A172 (cell line): Measurements from ENCODE around the gene CBFB. TPM values are rescaled to one million over a fixed set of nuclear protein-coding genes. Genes with fewer than 3 reads are reported as not detected.
"Not testable (repeated sequence)": the region's sequence is repeated elsewhere in the genome, so short reads cannot be mapped to it uniquely, and the experiment has no call there.

Source experiments
- DNase-seq: peaks from one replicate; pipeline ENCODE4 v3.0.0-alpha.2; 2015; ENCODE audit warnings: low spot score
- total RNA-seq: library from RNA; depleted of rRNA; stranded (reverse); fragments of >200 nt; shearing (Covaris generic); gene quantifications from 2 replicates; pipeline ENCODE4 v1.2.3, GENCODE V29; 2014

The CBFB gene
- total RNA-seq, 1 experiment from 2014 or later, result 89.4 TPM

- DNase-seq, result not testable (repeated sequence)
Measured at GRCh38 chr16:67041520-67041919, 12.6 kb downstream of the CBFB start.

- no peak for DNase-seq
Measured at GRCh38 chr16:67043420-67043819, 14.5 kb downstream of the CBFB start.

- DNase-seq, result no peak
Measured at GRCh38 chr16:67050796-67051195, 21.8 kb downstream of the CBFB start.

- no peak for DNase-seq
Measured at GRCh38 chr16:67052399-67052798, 23.4 kb downstream of the CBFB start.

GRCh38 chr16:67053767-67054334 lies 24.9 kb downstream of the CBFB start:
- no peak for DNase-seq

- no peak for DNase-seq
Measured at GRCh38 chr16:67054901-67055300, 26.0 kb downstream of the CBFB start.

- DNase-seq, result peak; percentile 96
Measured at GRCh38 chr16:67055712-67056487, 27.0 kb downstream of the CBFB start.

- DNase-seq, result no peak
Measured at GRCh38 chr16:67063008-67063407, 34.1 kb downstream of the CBFB start.

- DNase-seq, result peak; percentile 9
Measured at GRCh38 chr16:67068212-67068753, 39.3 kb downstream of the CBFB start.

- DNase-seq, result no peak
Measured at GRCh38 chr16:67071476-67072048, 42.6 kb downstream of the CBFB start.

GRCh38 chr16:67075331-67075730 lies 46.4 kb downstream of the CBFB start:
- DNase-seq, result no peak

- no peak for DNase-seq
Measured at GRCh38 chr16:67077871-67078270, 48.9 kb downstream of the CBFB start.

- no peak for DNase-seq
Measured at GRCh38 chr16:67082100-67082499, 53.2 kb downstream of the CBFB start.

GRCh38 chr16:67082891-67083290 lies 53.9 kb downstream of the CBFB start:
- DNase-seq, result peak; percentile 7

- no peak for DNase-seq
Measured at GRCh38 chr16:67084345-67085028, 55.5 kb downstream of the CBFB start.

- no peak for DNase-seq
Measured at GRCh38 chr16:67086822-67087221, 57.9 kb downstream of the CBFB start.

- no peak for DNase-seq
Measured at GRCh38 chr16:67087291-67087690, 58.3 kb downstream of the CBFB start.

GRCh38 chr16:67087803-67088202 lies 58.9 kb downstream of the CBFB start:
- DNase-seq, result no peak

GRCh38 chr16:67088551-67088950 lies 59.6 kb downstream of the CBFB start:
- DNase-seq, result no peak

- no peak for DNase-seq
Measured at GRCh38 chr16:67089101-67089500, 60.2 kb downstream of the CBFB start.

GRCh38 chr16:67091906-67092566 lies 63.1 kb downstream of the CBFB start:
- no peak for DNase-seq
